ENCODE measurements around the gene HNRNPDL.
A peak's percentile ranks its signal among the peaks of the same experiment; 100 is the strongest.
"Not testable (repeated sequence)": the region's sequence is repeated elsewhere in the genome, so short reads cannot be mapped to it uniquely, and the experiment has no call there.

Gene HNRNPDL

GRCh38 chr4:82432596-82432995, 2.3 kb upstream of the HNRNPDL start:
- no peak for DNase-seq (ENCODE audit: low read depth)

GRCh38 chr4:82431831-82432230, 1.6 kb upstream of the HNRNPDL start:
- no peak for DNase-seq (ENCODE audit: low read depth)

GRCh38 chr4:82430964-82431745, 893 bp upstream of the HNRNPDL start:
- DNase-seq (ENCODE audit: low read depth) = peak; percentile 5

GRCh38 chr4:82429728-82430192, 502 bp downstream of the HNRNPDL start:
- DNase-seq (ENCODE audit: low read depth) = no peak

GRCh38 chr4:82428969-82429727, 1.1 kb downstream of the HNRNPDL start:
- DNase-seq (ENCODE audit: low read depth) = peak; percentile 90

GRCh38 chr4:82428526-82428968, 1.7 kb downstream of the HNRNPDL start:
- no peak for DNase-seq (ENCODE audit: low read depth)

- no peak for DNase-seq (ENCODE audit: low read depth)
Measured at GRCh38 chr4:82425478-82425877, 4.8 kb downstream of the HNRNPDL start.

- no peak for DNase-seq (ENCODE audit: low read depth)
Measured at GRCh38 chr4:82423245-82424054, 6.8 kb downstream of the HNRNPDL start.

- no peak for DNase-seq (ENCODE audit: low read depth)
Measured at GRCh38 chr4:82422616-82423015, 7.6 kb downstream of the HNRNPDL start.

- no peak for DNase-seq (ENCODE audit: low read depth)
Measured at GRCh38 chr4:82421796-82422560, 8.3 kb downstream of the HNRNPDL start.

GRCh38 chr4:82419451-82419850, 10.8 kb downstream of the HNRNPDL start:
- no peak for DNase-seq (ENCODE audit: low read depth)

- DNase-seq (ENCODE audit: low read depth) = no peak
Measured at GRCh38 chr4:82415922-82416365, 14.3 kb downstream of the HNRNPDL start.

- DNase-seq (ENCODE audit: low read depth) = not testable (repeated sequence)
Measured at GRCh38 chr4:82415061-82415460, 15.2 kb downstream of the HNRNPDL start.

GRCh38 chr4:82403725-82404124, 26.5 kb downstream of the HNRNPDL start:
- no peak for DNase-seq (ENCODE audit: low read depth)

GRCh38 chr4:82402196-82402775, 28.0 kb downstream of the HNRNPDL start:
- no peak for DNase-seq (ENCODE audit: low read depth)

GRCh38 chr4:82401600-82401999, 28.7 kb downstream of the HNRNPDL start:
- DNase-seq (ENCODE audit: low read depth) = no peak

GRCh38 chr4:82398263-82398662, 32.0 kb downstream of the HNRNPDL start:
- no peak for DNase-seq (ENCODE audit: low read depth)

- no peak for DNase-seq (ENCODE audit: low read depth)
Measured at GRCh38 chr4:82397527-82397926, 32.7 kb downstream of the HNRNPDL start.

- no peak for DNase-seq (ENCODE audit: low read depth)
Measured at GRCh38 chr4:82394896-82395295, 35.4 kb downstream of the HNRNPDL start.

GRCh38 chr4:82390061-82390460, 40.2 kb downstream of the HNRNPDL start:
- DNase-seq (ENCODE audit: low read depth) = not testable (repeated sequence)

- no peak for DNase-seq (ENCODE audit: low read depth)
Measured at GRCh38 chr4:82388405-82388804, 41.9 kb downstream of the HNRNPDL start.
